Transverse colon (tissue), 4 donors: ENCODE results near the gene LRRD1. TPM values are rescaled to one million over a fixed set of nuclear protein-coding genes. Genes with fewer than 3 reads are reported as not detected.
"Not testable (repeated sequence)": the region's sequence is repeated elsewhere in the genome, so short reads cannot be mapped to it uniquely, and the experiment has no call there.

Experiments used
- DNase-seq: peaks from one replicate; pipeline ENCODE4 v3.0.0-alpha.2; 2019
- H3K27ac ChIP-seq, 4 donors: fragments of 200-600 bp; sonication (generic); 2 replicates each; pipeline ENCODE4 v1.5.1; 2016 to 2018; ENCODE audit warnings: inconsistent platforms in 4 of 4
- H3K27me3 ChIP-seq: fragments of 200-600 bp; sonication (generic); 2 replicates; pipeline ENCODE4 v1.5.1; 2017; ENCODE audit warnings: inconsistent platforms
- H3K36me3 ChIP-seq, 4 donors: fragments of 200-600 bp; sonication (generic); 2 replicates each; pipeline ENCODE4 v1.5.1; 2017 to 2019; ENCODE audit warnings: inconsistent platforms in 4 of 4
- H3K4me1 ChIP-seq, 4 donors: fragments of 200-600 bp; sonication (generic); 2 replicates each; pipeline ENCODE4 v1.5.1; 2017 to 2020; ENCODE audit warnings: inconsistent platforms in 4 of 4
- H3K4me3 ChIP-seq, 4 donors: fragments of 200-600 bp; sonication (generic); 1 replicate in 1 of 4; 2 replicates in 3 of 4; pipeline versions ENCODE4 v1.5.1 to v1.6.1; 2017 to 2019; ENCODE audit warnings: inconsistent platforms in 4 of 4
- H3K9me3 ChIP-seq, 2 donors: fragments of 200-600 bp; sonication (generic); 2 replicates each; pipeline ENCODE4 v1.5.1; 2017 to 2019; ENCODE audit warnings: inconsistent platforms in 2 of 2
- EP300 ChIP-seq: sonication (generic); formaldehyde crosslinking; IDR thresholded peaks from one replicate; pipeline ENCODE4 v1.6.1; 2017; ENCODE audit warnings: antibody characterized with exemption, low read depth
- POLR2A ChIP-seq: fragments of 450-650 bp; IDR thresholded peaks from one replicate; pipeline ENCODE4 v1.6.1; 2016; ENCODE audit warnings: antibody characterized with exemption, mild to moderate bottlenecking, moderate library complexity
- POLR2AphosphoS5 ChIP-seq, 3 donors: sonication (generic); formaldehyde crosslinking; IDR thresholded peaks; one replicate each; pipeline ENCODE4 v1.6.1; 2016; ENCODE audit warnings: antibody characterized with exemption in 3 of 3
- WGBS, 2 donors: methylation state at CpG; one replicate each; pipeline ENCODE4 v1.1.5; 2018; ENCODE audit warnings: low coverage in 1 of 2; 5-methylcytosine and 5-hydroxymethylcytosine counted together
- in situ Hi-C, 4 donors: fragments of 200-750 bp; cut with MboI; loops; one replicate each; pipeline versions ENCODE4 v1.15.0 to v1.15.1; 2017; ENCODE audit warnings: low sequenced_read_pairs in 3 of 4, low pct_ligation_motif_present in 1 of 4, low pct_unique_long_range_greater_than_20kb in 1 of 4
- intact Hi-C: fragments of 100-400 bp; cut with DNase I; formaldehyde crosslinking; loops from one replicate; pipeline ENCODE4 v1.15.1; 2023; ENCODE audit warnings: low total_unique reads
- total RNA-seq, 4 donors: library from RNA; depleted of rRNA; stranded (reverse); fragments of >200 nt; gene quantifications; one replicate each; pipeline ENCODE4 v1.1.0, GENCODE V29; 2016
- TF ChIP-seq, protein P1 (sequence below), 5 experiments: fragments of 200-600 bp in 3 of 5; fragments of 450-650 bp in 2 of 5; sonication (generic) in 3 of 5; IDR thresholded peaks; 1 replicate in 2 of 5; 2 replicates in 3 of 5; pipeline ENCODE4 v1.5.1; 2016 to 2017; ENCODE audit warnings: antibody characterized with exemption in 5 of 5, inconsistent platforms in 3 of 5, mild to moderate bottlenecking in 2 of 5, moderate library complexity in 1 of 5

The LRRD1 gene
- total RNA-seq, 4 donors from 2014 or later = not detected

DNA sequence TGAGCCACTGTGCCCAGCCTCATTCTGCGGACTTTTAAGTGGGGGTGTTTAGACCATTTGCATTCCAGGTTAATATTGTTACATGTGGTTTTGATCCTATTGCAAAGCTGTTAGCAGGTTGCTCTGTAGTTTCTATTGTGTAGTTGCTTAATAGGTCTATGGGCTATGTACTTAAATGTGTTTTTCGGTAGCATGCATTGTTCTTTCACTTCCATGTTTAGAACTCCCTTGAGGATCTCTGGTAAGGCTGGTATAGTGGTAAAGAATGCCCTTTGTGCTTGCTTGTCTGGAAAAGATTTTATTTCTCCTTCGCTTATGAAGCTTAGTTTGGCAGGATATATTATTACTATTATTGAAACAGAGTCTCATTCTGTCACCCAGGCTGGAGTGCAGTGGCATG lies 13.4 kb upstream of the LRRD1 start:
- in situ Hi-C loops = no loop called here
- no peak for TF ChIP-seq EP300
- no peak for TF ChIP-seq POLR2AphosphoS5 (IDR thresholded peaks at IDR 0.05)
- TF ChIP-seq POLR2A = no peak
- TF ChIP-seq, protein P1, sequence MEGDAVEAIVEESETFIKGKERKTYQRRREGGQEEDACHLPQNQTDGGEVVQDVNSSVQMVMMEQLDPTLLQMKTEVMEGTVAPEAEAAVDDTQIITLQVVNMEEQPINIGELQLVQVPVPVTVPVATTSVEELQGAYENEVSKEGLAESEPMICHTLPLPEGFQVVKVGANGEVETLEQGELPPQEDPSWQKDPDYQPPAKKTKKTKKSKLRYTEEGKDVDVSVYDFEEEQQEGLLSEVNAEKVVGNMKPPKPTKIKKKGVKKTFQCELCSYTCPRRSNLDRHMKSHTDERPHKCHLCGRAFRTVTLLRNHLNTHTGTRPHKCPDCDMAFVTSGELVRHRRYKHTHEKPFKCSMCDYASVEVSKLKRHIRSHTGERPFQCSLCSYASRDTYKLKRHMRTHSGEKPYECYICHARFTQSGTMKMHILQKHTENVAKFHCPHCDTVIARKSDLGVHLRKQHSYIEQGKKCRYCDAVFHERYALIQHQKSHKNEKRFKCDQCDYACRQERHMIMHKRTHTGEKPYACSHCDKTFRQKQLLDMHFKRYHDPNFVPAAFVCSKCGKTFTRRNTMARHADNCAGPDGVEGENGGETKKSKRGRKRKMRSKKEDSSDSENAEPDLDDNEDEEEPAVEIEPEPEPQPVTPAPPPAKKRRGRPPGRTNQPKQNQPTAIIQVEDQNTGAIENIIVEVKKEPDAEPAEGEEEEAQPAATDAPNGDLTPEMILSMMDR (IDR thresholded peaks at IDR 0.05) = no peak
- Histone ChIP-seq H3K9me3 (peaks cover 10 to 17% of the 10 kb centered on the region in 2 donors), H3K4me3 (no peak overlapping the region), H3K27ac (no peak overlapping the region), H3K4me1 (no peaks in the 10 kb centered on the region), H3K36me3 (peaks cover 0 to 3% (median 0%) of the 10 kb centered on the region in 4 donors), H3K27me3 (no peaks in the 10 kb centered on the region)
- no peak for DNase-seq
- WGBS, 2 donors = 95% methylated on average over 3 of the region's 3 CpGs
- intact Hi-C loops = no loop called here

DNA sequence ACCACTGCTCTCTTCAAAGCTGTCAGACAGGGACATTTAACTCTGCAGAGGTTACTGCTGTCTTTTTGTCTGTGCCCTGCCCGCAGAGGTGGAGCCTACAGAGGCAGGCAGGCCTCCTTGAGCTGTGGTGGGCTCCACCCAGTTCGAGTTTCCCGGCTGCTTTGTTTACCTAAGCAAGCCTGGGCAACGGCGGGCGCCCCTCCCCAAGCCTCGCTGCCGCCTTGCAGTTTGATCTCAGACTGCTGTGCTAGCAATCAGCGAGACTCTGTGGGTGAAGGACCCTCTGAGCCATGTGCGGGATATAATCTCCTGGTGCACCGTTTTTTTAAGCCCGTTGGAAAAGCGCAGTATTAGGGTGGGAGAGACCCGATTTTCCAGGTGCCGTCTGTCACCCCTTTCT lies 10.3 kb upstream of the LRRD1 start:
- WGBS, 2 donors = 94 to 100% methylated on average over 3 to 15 of the region's 15 CpGs
- in situ Hi-C loops, intact Hi-C loops: not testable (repeated sequence)

DNA sequence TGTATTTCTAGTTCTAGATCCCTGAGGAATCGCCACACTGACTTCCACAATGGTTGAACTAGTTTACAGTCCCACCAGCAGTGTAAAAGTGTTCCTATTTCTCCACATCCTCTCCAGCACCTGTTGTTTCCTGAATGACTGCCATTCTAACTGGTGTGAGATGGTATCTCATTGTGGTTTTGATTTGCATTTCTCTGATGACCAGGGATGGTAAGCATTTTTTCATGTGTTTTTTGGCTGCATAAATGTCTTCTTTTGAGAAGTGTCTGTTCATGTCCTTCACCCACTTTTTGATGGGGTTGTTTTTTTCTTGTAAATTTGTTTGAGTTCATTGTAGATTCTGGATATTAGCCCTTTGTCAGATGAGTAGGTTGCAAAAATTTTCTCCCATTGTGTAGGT lies 5.4 kb upstream of the LRRD1 start:
- H3K9me3 ChIP-seq, H3K4me1 ChIP-seq, in situ Hi-C loops, H3K27me3 ChIP-seq, H3K4me3 ChIP-seq, DNase-seq, H3K27ac ChIP-seq, H3K36me3 ChIP-seq, intact Hi-C loops: not testable (repeated sequence)
- 86 to 94% methylated on average over 1 of the region's 1 CpG for WGBS, 2 donors

More for the DNA sequence above, 10.3 kb upstream of the LRRD1 start:
- not testable (repeated sequence) for H3K27me3 ChIP-seq, DNase-seq, H3K36me3 ChIP-seq, H3K27ac ChIP-seq, H3K4me1 ChIP-seq, H3K4me3 ChIP-seq
- peaks cover 10 to 17% of the 10 kb centered on the region in 2 donors for H3K9me3 ChIP-seq

DNA sequence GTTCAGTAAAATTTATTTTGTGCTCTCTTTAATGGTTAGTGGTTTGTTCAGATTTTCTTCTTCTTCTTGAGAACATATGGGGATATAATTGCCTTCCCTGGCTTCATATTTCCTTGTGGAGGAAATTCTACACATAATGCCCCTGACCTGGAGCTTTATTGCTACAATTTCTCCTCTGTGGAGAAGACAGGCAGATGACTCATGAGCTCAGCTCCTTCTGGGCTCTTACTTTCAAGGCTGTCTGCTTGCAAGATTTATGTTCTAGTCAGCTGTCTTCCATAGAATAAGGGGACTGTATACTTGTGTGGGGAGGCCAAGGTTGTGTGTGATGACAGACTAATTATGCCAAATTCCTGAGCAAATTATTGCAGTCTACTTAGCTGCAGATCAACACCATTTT lies 1.6 kb downstream of the LRRD1 start:
- Histone ChIP-seq H3K27ac (no peak overlapping the region), H3K9me3 (no peaks in the 10 kb centered on the region), H3K4me1 (peaks cover 0 to 8% (median 3%) of the 10 kb centered on the region in 4 donors), H3K36me3 (no peaks in the 10 kb centered on the region), H3K4me3 (no peak overlapping the region), H3K27me3 (no peaks in the 10 kb centered on the region)
- no peak for TF ChIP-seq POLR2A
- TF ChIP-seq, protein P1 (IDR thresholded peaks at IDR 0.05) = no peak
- TF ChIP-seq EP300 = no peak
- TF ChIP-seq POLR2AphosphoS5 (IDR thresholded peaks at IDR 0.05) = no peak
- DNase-seq = no peak
- in situ Hi-C loops (no loop called here), intact Hi-C loops (no loop called here)

DNA sequence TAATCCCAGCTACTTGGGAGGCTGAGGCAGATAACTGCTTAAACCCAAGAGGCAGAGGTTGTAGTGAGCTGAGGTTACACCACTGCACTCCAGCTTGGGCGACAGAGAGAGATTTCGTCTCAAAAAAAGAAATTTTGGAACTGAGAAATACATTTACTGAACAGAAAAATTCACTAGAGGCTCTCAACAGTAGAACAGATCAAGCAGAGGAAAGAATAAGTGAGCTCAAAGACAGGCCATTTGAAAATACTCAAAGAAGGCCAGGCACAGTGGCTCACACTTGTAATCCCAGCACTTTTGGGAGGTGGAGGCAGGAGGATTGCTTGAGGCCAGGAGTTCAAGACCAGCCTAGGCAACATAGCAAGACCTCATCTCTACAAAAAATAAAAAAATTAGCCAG lies 9.4 kb downstream of the LRRD1 start:
- H3K36me3 ChIP-seq, H3K4me1 ChIP-seq, H3K4me3 ChIP-seq, intact Hi-C loops, DNase-seq, in situ Hi-C loops, H3K27ac ChIP-seq, H3K9me3 ChIP-seq, H3K27me3 ChIP-seq: not testable (repeated sequence)
- 77% methylated on average over 2 of the region's 2 CpGs; no CpG with 5 or more reads in 1 of the 2 donors for WGBS, 2 donors

DNA sequence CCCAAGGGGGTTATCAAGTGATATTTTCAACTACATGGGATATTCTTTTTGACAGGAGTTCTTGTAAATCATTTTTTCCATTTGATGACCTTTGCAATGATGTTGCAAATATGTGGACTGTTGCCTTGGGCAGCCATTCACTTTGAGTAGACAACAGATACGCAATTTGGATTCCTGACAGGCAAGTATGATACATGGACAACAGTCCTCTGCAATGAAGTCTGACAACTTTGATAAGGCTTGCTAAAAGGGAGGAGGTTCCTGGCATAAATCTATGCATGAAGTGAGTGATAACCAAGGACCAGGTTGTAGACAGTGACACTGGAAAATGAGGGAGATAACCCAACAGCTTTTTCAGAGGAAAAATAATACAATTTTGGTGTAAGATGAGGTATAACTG lies 17.7 kb downstream of the LRRD1 start:
- Histone ChIP-seq H3K4me1 (no peaks in the 10 kb centered on the region), H3K27ac (no peak overlapping the region), H3K4me3 (no peak overlapping the region), H3K36me3 (no peaks in the 10 kb centered on the region), H3K9me3 (no peaks in the 10 kb centered on the region), H3K27me3 (no peaks in the 10 kb centered on the region)
- no peak for DNase-seq
- in situ Hi-C loops (no loop called here), intact Hi-C loops (no loop called here)
- no peak for TF ChIP-seq POLR2AphosphoS5 (IDR thresholded peaks at IDR 0.05)
- no peak for TF ChIP-seq EP300
- TF ChIP-seq, protein P1 (IDR thresholded peaks at IDR 0.05) = no peak
- TF ChIP-seq POLR2A = no peak
- 73 to 83% methylated on average over 1 of the region's 1 CpG for WGBS, 2 donors
